ENCODE measurements around the gene GGT6.

Gene GGT6

DNA sequence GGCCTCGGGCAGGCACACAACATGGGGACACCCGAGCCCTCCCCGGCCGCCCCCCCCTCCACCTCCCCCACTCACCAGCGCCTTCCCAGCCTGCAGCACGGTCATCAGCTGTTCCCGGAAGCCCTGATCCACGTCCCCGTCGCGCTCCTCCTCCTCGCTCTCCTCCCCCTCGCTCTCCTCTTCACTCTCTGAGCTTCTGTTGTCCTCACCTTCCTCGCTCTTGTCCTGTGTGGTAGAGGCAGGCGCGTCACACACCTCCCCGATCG is 15.5 kb downstream of the GGT6 start:
- Histone ChIP-seq H3K9me3 (ENCODE audit: control insufficient read depth, insufficient read depth, low read length) (no peaks in the 10 kb centered on the region), H3K27ac (ENCODE audit: low read length) (no peak overlapping the region), H3K4me3 (ENCODE audit: low read length) (no peak overlapping the region), H3K36me3 (ENCODE audit: control insufficient read depth, insufficient read depth, low read length) (peaks cover 71% of the 10 kb centered on the region), H3K27me3 (ENCODE audit: control insufficient read depth, insufficient read depth, low read length) (no peaks in the 10 kb centered on the region), H3K4me1 (ENCODE audit: control insufficient read depth, insufficient read depth, low read length) (peaks cover 2% of the 10 kb centered on the region; the same call in 1 of the 2 replicates)
- WGBS (ENCODE audit: insufficient coverage, insufficient read length) = 100% methylated on average over 6 of the region's 18 CpGs
- no peak for DNase-seq (ENCODE audit: low read depth, low spot score)

DNA sequence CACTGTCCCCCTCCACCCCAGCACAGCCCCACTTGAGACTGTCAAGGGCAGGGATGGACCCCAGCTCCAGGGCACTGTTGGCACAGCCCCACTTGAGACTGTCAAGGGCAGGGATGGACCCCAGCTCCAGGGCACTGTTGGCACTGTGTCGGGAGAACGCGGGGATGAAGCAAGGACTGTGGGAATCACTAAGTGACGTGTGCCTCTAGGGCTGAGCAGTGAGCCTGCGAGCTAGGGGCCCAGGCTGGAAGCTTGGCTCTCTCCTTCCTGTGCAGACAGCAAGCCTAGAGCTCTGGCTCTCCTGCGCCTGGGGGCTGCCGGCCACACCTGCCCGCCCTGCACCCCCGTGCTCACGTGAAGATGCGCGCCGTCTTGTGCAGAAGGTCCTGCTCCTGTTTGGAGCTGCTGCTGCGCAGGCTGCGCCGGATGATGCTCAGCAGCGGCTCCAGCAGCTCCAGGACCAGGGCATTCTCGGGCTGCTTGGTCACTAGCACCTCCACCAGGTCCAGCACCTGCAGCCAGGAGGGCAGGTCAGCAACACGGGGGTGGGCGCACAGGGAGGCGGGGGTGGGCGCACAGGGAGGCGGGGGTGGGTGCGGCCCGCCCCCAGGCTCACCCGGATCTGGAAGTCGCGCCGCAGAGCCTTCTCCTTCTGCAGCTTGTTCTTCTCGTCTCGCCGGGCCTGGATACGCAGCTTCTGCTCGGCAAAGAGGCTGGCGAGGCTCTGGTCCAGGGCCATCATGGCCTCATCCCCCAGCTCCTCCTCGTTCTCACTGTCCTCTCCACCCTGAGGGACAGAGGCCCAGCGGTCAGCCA is 16.0 kb downstream of the GGT6 start:
- Histone ChIP-seq H3K36me3 (ENCODE audit: control insufficient read depth, insufficient read depth, low read length) (peaks cover 73% of the 10 kb centered on the region), H3K9me3 (ENCODE audit: control insufficient read depth, insufficient read depth, low read length) (no peaks in the 10 kb centered on the region), H3K27me3 (ENCODE audit: control insufficient read depth, insufficient read depth, low read length) (no peaks in the 10 kb centered on the region), H3K4me3 (ENCODE audit: low read length) (no peak overlapping the region), H3K4me1 (ENCODE audit: control insufficient read depth, insufficient read depth, low read length) (peaks cover 2% of the 10 kb centered on the region; the same call in 1 of the 2 replicates), H3K27ac (ENCODE audit: low read length) (no peak overlapping the region)
- no peak for DNase-seq (ENCODE audit: low read depth, low spot score)
- WGBS (ENCODE audit: insufficient coverage, insufficient read length) = no CpG with 5 or more reads among the region's 37 CpGs

DNA sequence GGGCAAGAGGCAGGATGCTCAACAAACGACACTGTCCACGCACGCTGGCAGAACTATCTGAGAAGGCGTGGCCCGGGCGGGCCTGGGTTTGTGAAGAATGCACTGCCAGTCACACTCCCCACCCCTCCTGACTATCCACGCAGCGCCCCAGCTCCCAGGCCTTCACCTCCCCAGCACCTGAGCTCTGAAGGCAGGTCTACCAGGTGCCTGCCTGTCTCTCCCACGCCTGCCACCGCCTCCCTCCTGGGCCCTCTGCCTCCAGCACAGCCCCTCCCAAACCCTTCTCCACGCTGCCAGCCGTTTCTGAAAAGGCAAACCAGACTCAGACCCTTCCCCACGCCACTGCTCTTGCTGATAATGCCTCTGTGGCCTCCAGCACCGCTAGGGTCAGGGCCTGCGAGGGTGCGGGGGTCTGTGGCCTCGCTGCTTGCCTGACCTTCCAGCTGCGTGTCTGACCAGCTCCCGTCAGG is 16.8 kb downstream of the GGT6 start:
- H3K4me3 ChIP-seq (ENCODE audit: low read length) = no peak overlapping the region
- no peaks in the 10 kb centered on the region for H3K27me3 ChIP-seq (ENCODE audit: control insufficient read depth, insufficient read depth, low read length)
- no peak overlapping the region for H3K27ac ChIP-seq (ENCODE audit: low read length)
- WGBS (ENCODE audit: insufficient coverage, insufficient read length) = no CpG with 5 or more reads among the region's 19 CpGs
- H3K36me3 ChIP-seq (ENCODE audit: control insufficient read depth, insufficient read depth, low read length) = peaks cover 69% of the 10 kb centered on the region
- no peak for DNase-seq (ENCODE audit: low read depth, low spot score)
- no peaks in the 10 kb centered on the region for H3K9me3 ChIP-seq (ENCODE audit: control insufficient read depth, insufficient read depth, low read length)
- H3K4me1 ChIP-seq (ENCODE audit: control insufficient read depth, insufficient read depth, low read length) = peaks cover 2% of the 10 kb centered on the region; the same call in 1 of the 2 replicates

DNA sequence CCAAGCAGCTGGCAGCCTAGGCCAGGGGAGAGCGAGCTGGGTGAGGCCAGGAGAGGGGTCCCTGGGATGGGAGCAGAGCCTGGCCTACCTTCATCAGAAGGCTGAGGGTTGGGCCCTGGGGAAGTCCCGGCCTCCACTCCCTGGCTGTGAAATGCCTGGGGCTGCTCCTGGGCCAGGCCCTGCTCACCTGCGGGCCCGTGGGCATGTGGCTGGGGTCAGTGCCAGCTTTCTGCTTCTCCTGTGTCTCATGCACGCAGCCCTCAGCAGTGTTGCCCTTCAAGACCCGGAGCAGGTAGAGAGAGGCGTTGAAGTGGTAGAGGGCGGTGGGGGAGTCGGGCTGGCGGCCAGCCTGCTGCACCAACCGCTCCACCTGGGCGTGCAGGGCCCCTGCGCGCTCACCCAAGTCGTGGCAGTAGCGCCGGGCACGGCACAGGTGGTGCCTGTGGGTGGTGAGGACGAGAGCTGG is 17.6 kb downstream of the GGT6 start:
- Histone ChIP-seq H3K9me3 (ENCODE audit: control insufficient read depth, insufficient read depth, low read length) (no peaks in the 10 kb centered on the region), H3K36me3 (ENCODE audit: control insufficient read depth, insufficient read depth, low read length) (peaks cover 67% of the 10 kb centered on the region), H3K27ac (ENCODE audit: low read length) (no peak overlapping the region), H3K4me1 (ENCODE audit: control insufficient read depth, insufficient read depth, low read length) (no peaks in the 10 kb centered on the region; the same call in 1 of the 2 replicates), H3K4me3 (ENCODE audit: low read length) (no peak overlapping the region), H3K27me3 (ENCODE audit: control insufficient read depth, insufficient read depth, low read length) (no peaks in the 10 kb centered on the region)
- WGBS (ENCODE audit: insufficient coverage, insufficient read length) = no CpG with 5 or more reads among the region's 19 CpGs
- DNase-seq (ENCODE audit: low read depth, low spot score) = no peak

DNA sequence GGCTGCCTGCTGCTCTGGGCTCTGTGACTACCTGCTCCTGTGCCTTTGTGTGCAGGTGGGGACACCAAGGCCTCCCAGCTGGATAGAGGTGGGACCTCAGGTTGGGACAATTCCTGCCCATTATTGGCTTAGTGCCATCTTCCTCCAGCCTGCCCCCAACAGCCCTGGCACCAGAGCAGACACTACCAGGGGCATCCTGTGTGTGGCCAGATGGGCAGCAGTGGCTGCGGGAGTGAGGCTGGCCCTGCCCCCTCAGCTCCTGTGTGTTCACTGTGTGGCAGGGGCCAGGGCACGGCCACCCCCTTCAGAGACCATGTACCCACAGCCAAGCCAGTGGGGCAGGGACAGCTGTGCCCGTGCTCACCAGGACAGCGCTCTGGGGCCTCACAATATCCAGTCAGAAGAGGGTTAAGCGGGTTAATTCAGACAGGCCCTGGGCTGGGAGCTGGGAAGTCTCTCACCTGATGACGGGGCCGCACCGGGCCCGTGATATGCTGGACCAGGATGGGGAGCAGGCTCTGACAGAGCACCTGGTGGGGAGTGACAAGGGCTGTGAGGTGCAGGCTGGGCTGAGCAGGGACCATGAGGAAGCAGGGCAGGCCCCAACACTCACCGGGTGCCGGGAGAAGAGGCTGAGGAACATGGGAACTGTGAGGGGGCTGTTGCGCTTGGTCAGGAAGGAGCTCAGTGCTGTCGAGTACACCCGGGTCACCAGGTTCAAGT is 18.2 kb downstream of the GGT6 start:
- no peak overlapping the region for H3K27ac ChIP-seq (ENCODE audit: low read length)
- H3K4me1 ChIP-seq (ENCODE audit: control insufficient read depth, insufficient read depth, low read length) = no peaks in the 10 kb centered on the region; the same call in 1 of the 2 replicates
- no peaks in the 10 kb centered on the region for H3K9me3 ChIP-seq (ENCODE audit: control insufficient read depth, insufficient read depth, low read length)
- H3K4me3 ChIP-seq (ENCODE audit: low read length) = no peak overlapping the region
- DNase-seq (ENCODE audit: low read depth, low spot score) = no peak
- no peaks in the 10 kb centered on the region for H3K27me3 ChIP-seq (ENCODE audit: control insufficient read depth, insufficient read depth, low read length)
- H3K36me3 ChIP-seq (ENCODE audit: control insufficient read depth, insufficient read depth, low read length) = peaks cover 68% of the 10 kb centered on the region
- WGBS (ENCODE audit: insufficient coverage, insufficient read length) = no CpG with 5 or more reads among the region's 14 CpGs

DNA sequence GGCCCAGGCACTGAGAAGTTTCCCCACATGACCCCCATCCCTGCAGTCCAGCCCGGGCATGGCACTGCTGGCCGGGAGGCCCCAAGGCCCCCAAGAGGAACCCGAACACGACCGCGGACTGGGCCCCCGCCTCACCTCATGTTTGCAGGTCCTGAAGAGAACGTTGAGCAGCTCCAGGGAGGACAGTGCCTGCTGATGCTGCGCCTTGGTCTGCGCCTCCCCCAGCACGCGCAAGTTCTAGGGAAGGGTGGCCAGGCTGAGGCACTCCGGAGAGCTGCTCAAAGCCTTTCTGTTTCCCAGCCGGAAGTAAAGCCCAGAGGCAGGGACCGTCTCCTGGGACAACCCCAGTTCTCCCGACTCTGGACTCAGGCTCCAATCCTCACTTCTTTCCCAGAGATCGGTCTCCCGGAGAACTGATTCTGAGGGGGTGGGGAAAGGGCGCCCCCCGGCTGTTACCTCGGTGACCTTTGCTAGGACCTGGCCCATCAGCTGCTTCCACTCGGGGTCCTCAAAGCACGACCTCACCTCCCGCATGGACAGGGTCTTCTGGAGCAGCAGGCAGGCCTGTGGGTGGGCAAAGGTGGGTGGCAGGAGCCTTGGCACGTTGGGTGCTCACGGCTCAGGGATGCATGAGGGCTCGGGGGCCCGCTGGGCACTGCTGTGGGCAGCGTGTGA is 18.9 kb downstream of the GGT6 start:
- H3K27me3 ChIP-seq (ENCODE audit: control insufficient read depth, insufficient read depth, low read length) = no peaks in the 10 kb centered on the region
- peaks cover 64% of the 10 kb centered on the region for H3K36me3 ChIP-seq (ENCODE audit: control insufficient read depth, insufficient read depth, low read length)
- no peaks in the 10 kb centered on the region; the same call in 1 of the 2 replicates for H3K4me1 ChIP-seq (ENCODE audit: control insufficient read depth, insufficient read depth, low read length)
- DNase-seq (ENCODE audit: low read depth, low spot score) = no peak
- no peak overlapping the region for H3K27ac ChIP-seq (ENCODE audit: low read length)
- no peak overlapping the region for H3K4me3 ChIP-seq (ENCODE audit: low read length)
- WGBS (ENCODE audit: insufficient coverage, insufficient read length) = no CpG with 5 or more reads among the region's 29 CpGs
- no peaks in the 10 kb centered on the region for H3K9me3 ChIP-seq (ENCODE audit: control insufficient read depth, insufficient read depth, low read length)

DNA sequence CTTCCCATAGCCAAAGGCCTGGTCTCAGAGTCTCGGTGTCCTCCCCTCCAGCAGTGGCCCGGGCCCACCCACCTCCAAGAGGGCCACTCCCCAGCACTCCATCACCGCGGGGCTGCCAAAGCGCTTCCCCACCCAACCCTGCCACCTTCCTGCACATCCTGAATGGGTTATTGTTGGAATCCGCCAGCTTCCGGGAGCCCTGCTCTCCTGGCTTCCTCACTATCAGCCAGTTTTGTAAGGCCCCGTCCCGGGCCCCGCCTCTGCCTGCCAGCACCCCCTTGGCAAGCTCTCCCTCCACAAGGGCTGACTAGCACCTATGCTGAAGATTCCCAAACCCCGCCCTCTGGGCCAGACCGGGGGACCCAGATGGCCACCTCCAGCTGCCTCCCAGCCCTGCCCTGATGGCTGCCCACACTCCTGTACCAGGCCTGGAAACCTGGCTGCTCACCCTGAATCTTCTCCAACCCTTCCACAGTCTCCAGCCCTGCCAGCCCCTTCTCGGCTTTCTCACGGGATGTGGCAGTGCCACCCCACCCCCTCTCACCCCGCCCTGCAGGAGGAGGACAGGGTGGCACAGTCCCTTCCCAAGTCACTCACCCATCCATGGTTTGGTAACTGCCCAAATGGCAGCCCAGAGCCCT is 19.6 kb downstream of the GGT6 start:
- WGBS (ENCODE audit: insufficient coverage, insufficient read length) = no CpG with 5 or more reads among the region's 15 CpGs
- no peak for DNase-seq (ENCODE audit: low read depth, low spot score)
- Histone ChIP-seq H3K36me3 (ENCODE audit: control insufficient read depth, insufficient read depth, low read length) (peaks cover 63% of the 10 kb centered on the region), H3K27ac (ENCODE audit: low read length) (no peak overlapping the region), H3K27me3 (ENCODE audit: control insufficient read depth, insufficient read depth, low read length) (no peaks in the 10 kb centered on the region), H3K4me3 (ENCODE audit: low read length) (no peak overlapping the region), H3K9me3 (ENCODE audit: control insufficient read depth, insufficient read depth, low read length) (no peaks in the 10 kb centered on the region), H3K4me1 (ENCODE audit: control insufficient read depth, insufficient read depth, low read length) (no peaks in the 10 kb centered on the region; the same call in 1 of the 2 replicates)

DNA sequence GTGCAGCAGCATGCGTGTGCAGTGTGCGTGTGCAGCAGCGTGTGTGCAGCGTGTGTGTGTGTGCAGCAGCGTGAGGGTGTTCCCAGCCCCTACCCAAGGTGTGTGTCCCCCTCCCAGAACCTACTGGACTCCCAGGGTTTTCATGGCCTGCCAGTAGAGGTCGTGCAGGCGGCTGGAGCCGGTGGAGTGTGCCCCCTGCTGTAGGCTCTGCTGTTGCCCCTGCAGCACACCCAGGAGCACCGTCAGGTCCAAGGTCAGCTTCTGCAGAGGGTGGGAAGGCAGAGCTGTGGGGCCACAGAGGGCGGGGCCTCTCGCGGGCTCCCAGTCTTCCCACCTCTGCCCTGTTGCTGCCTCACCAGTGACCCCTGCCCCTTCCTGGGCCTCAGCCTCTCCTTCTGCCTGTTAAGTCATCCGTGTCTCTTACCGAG is 20.1 kb downstream of the GGT6 start:
- Histone ChIP-seq H3K9me3 (ENCODE audit: control insufficient read depth, insufficient read depth, low read length) (no peaks in the 10 kb centered on the region), H3K27ac (ENCODE audit: low read length) (no peak overlapping the region), H3K36me3 (ENCODE audit: control insufficient read depth, insufficient read depth, low read length) (peaks cover 59% of the 10 kb centered on the region), H3K4me1 (ENCODE audit: control insufficient read depth, insufficient read depth, low read length) (peaks cover 3% of the 10 kb centered on the region; the same call in 1 of the 2 replicates), H3K4me3 (ENCODE audit: low read length) (no peak overlapping the region), H3K27me3 (ENCODE audit: control insufficient read depth, insufficient read depth, low read length) (no peaks in the 10 kb centered on the region)
- WGBS (ENCODE audit: insufficient coverage, insufficient read length) = no CpG with 5 or more reads among the region's 14 CpGs
- DNase-seq (ENCODE audit: low read depth, low spot score) = no peak

DNA sequence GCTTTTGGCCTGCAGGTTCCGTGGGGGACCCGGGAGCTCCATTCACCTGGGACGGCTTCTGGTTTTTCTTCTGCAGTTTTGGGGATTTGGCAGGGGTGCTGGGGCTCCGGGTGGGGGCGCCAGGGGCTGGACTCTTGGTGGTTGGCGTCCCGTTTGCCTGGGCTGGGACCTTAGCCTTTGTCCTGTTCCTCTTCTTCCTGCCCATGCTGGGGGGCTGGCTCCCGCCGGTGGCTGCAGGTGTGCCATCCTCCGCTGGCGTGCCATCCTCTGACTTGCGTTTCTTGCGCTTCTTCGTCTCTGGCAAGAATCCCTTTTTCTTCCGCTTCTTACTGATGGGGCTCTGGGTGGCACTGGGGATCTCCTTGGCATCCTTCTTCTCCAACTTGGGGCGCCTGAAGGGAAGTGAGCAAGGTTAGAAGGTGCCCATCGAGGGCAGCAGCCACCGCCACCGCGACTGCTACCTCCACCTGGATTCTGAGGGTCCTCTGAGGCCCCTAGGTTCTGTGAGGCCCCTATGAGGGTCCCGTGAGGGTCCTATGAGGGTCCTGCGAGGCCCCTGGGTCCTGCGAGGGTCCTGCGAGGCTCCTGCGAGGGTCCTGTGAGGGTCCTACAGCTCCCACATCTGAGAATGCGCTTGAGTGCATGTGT is 20.7 kb downstream of the GGT6 start:
- Histone ChIP-seq H3K4me3 (ENCODE audit: low read length) (no peak overlapping the region), H3K4me1 (ENCODE audit: control insufficient read depth, insufficient read depth, low read length) (peaks cover 4% of the 10 kb centered on the region), H3K36me3 (ENCODE audit: control insufficient read depth, insufficient read depth, low read length) (peaks cover 59% of the 10 kb centered on the region), H3K27ac (ENCODE audit: low read length) (no peak overlapping the region), H3K27me3 (ENCODE audit: control insufficient read depth, insufficient read depth, low read length) (no peaks in the 10 kb centered on the region), H3K9me3 (ENCODE audit: control insufficient read depth, insufficient read depth, low read length) (no peaks in the 10 kb centered on the region)
- no CpG with 5 or more reads among the region's 26 CpGs for WGBS (ENCODE audit: insufficient coverage, insufficient read length)
- DNase-seq (ENCODE audit: low read depth, low spot score) = no peak

Measured in iPS DF 6.9 (cell line).